ENCODE results near the gene NKX6-2. TPM values are rescaled to one million over a fixed set of nuclear protein-coding genes. Genes with fewer than 3 reads are reported as not detected.

The NKX6-2 gene
- polyA plus RNA-seq, 3 donors from 2014 or later = not detected

GRCh38 chr10:132756591-132756990 lies 29.4 kb downstream of the NKX6-2 start:
- Mint-ChIP-seq H3K27me3 (ENCODE audit: low read depth in 3 of 3) (peaks cover 0 to 3% (median 3%) of the 10 kb centered on the region in 3 donors), H3K4me1 (no peaks in the 10 kb centered on the region), H3K27ac (no peak overlapping the region), H3K9me3 (no peaks in the 10 kb centered on the region), H3K36me3 (peaks cover 5 to 13% (median 8%) of the 10 kb centered on the region in 3 donors), H3K4me3 (no peak overlapping the region)
- no peak for DNase-seq

DNA sequence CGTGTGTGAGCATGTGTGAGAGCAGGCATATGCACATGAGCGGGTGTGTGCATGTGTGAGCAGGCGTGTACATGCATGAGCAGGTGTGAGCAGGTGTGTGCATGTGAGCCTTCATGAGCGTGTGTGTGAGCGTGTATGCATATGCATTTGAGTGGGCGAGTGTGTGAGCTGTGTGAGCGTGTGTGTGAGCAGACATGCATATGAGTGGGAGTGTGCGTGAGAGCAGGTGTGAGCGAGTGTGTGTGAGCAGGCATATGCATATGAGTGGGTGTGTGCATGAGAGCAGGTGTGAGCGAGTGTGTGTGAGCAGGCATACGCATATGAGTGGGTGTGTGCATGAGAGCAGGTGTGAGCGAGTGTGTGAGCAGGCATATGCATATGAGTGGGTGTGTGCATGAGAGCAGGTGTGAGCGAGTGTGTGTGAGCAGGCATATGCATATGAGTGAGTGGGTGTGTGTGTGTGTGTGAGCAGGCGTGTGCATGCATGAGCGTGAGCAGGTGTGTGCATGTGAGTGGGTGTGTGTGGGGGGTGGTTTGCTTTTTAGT lies 30.7 kb downstream of the NKX6-2 start:
- Mint-ChIP-seq H3K9me3 (no peaks in the 10 kb centered on the region), H3K4me1 (no peaks in the 10 kb centered on the region), H3K36me3 (peaks cover 5 to 13% (median 8%) of the 10 kb centered on the region in 3 donors), H3K27ac (no peak overlapping the region), H3K27me3 (ENCODE audit: low read depth in 3 of 3) (peaks cover 0 to 3% (median 0%) of the 10 kb centered on the region in 3 donors), H3K4me3 (no peak overlapping the region)
- no peak for DNase-seq

GRCh38 chr10:132754071-132754470 lies 31.9 kb downstream of the NKX6-2 start:
- Mint-ChIP-seq H3K4me3 (no peak overlapping the region), H3K27me3 (ENCODE audit: low read depth in 3 of 3) (peaks cover 0 to 3% (median 0%) of the 10 kb centered on the region in 3 donors), H3K9me3 (no peaks in the 10 kb centered on the region), H3K27ac (no peak overlapping the region), H3K4me1 (no peaks in the 10 kb centered on the region), H3K36me3 (peaks cover 5 to 13% (median 8%) of the 10 kb centered on the region in 3 donors)
- DNase-seq = no peak

- no peaks in the 10 kb centered on the region for H3K4me1 Mint-ChIP-seq
- H3K9me3 Mint-ChIP-seq = no peaks in the 10 kb centered on the region
- peaks cover 5 to 13% (median 8%) of the 10 kb centered on the region in 3 donors for H3K36me3 Mint-ChIP-seq
- H3K27ac Mint-ChIP-seq = no peak overlapping the region
- H3K27me3 Mint-ChIP-seq (ENCODE audit: low read depth in 3 of 3) = peaks cover 0 to 3% (median 0%) of the 10 kb centered on the region in 3 donors
- H3K4me3 Mint-ChIP-seq = no peak overlapping the region
- DNase-seq = no peak
Observed at GRCh38 chr10:132753596-132753995, 32.4 kb downstream of the NKX6-2 start.

DNA sequence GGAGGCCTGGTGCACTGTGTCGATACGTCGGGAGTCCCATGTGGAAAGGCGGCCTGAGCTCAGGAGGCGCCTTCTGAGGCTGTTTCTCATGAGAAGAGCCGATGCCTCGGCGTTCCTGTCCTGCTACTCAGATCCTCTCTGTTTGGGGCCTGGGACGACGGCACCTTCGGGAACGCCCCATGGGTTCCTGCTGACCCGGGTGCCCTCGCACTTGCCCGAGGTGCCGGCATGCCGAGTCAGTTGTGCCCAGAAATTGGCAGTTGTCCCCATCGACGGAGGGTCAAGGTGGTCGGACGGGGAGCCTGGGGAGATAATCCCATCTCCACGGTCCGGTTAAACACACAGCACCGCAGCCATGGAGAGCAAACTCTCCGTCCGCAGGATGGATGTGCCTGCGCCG lies 33.0 kb downstream of the NKX6-2 start:
- no peak for DNase-seq
- peaks cover 0 to 2% (median 0%) of the 10 kb centered on the region in 6 donors for H3K9me3 Mint-ChIP-seq
- H3K4me3 Mint-ChIP-seq = no peak overlapping the region
- no peaks in the 10 kb centered on the region for H3K4me1 Mint-ChIP-seq
- H3K27ac Mint-ChIP-seq = no peak overlapping the region
- peaks cover 0 to 3% (median 0%) of the 10 kb centered on the region in 3 donors for H3K27me3 Mint-ChIP-seq (ENCODE audit: low read depth in 3 of 3)
- H3K36me3 Mint-ChIP-seq = peaks cover 5 to 13% (median 11%) of the 10 kb centered on the region in 3 donors

DNA sequence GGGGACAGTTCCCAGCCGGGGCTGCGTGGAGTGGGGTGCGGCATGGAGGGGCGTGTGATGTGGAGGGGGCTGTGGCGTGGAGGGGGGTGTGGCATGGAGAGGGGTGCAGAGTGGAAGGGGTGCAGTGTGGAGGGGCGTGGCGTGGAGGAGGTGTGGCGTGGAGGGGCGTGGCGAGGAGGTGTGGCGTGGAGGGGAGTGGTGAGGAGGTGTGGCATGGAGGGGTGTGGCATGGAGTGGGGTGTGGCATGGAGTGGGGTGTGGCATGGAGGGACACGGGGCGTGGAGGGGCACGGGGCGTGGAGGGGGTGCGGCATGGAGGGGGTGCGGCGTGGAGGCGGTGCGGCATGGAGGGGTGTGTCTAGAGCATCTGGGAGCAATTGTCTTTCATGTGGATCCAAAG lies 33.6 kb downstream of the NKX6-2 start:
- no peak overlapping the region for H3K27ac Mint-ChIP-seq

DNA sequence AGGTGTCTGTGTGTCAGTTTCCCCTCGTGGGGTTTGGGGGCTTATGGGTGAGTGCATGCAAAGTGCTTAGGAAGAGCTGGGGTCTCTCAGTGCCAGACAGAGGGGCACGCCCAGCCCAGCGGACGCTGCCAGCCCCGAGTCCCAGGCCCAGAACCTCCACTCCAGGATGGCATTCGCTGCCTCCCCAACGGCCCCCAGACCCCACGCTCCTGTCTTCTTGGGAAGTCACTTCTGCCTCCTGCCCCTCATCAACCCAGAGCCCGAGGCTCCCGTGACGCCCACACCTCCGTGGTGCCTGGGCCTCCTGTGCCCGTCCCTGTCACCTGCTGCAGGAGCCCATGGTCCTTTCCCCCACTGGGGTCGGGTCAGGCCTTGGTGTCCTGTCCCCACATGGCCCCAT lies 35.0 kb downstream of the NKX6-2 start:
- Mint-ChIP-seq H3K4me3 (no peak overlapping the region), H3K36me3 (peaks cover 5 to 11% (median 11%) of the 10 kb centered on the region in 3 donors), H3K27ac (no peak overlapping the region), H3K4me1 (no peaks in the 10 kb centered on the region), H3K9me3 (peaks cover 0 to 2% (median 0%) of the 10 kb centered on the region in 6 donors), H3K27me3 (ENCODE audit: low read depth in 3 of 3) (peaks cover 0 to 3% (median 0%) of the 10 kb centered on the region in 3 donors)
- no peak for DNase-seq

More for the DNA sequence above, 33.6 kb downstream of the NKX6-2 start:
- DNase-seq = no peak
- peaks cover 0 to 2% (median 0%) of the 10 kb centered on the region in 6 donors for H3K9me3 Mint-ChIP-seq
- no peak overlapping the region for H3K4me3 Mint-ChIP-seq
- H3K36me3 Mint-ChIP-seq = peaks cover 5 to 13% (median 11%) of the 10 kb centered on the region in 3 donors
- no peaks in the 10 kb centered on the region for H3K4me1 Mint-ChIP-seq
- peaks cover 0 to 3% (median 0%) of the 10 kb centered on the region in 3 donors for H3K27me3 Mint-ChIP-seq (ENCODE audit: low read depth in 3 of 3)

- peaks cover 0 to 2% (median 0%) of the 10 kb centered on the region in 6 donors for H3K9me3 Mint-ChIP-seq
- DNase-seq = no peak
- no peaks in the 10 kb centered on the region for H3K4me1 Mint-ChIP-seq
- no peak overlapping the region for H3K27ac Mint-ChIP-seq
- no peak overlapping the region for H3K4me3 Mint-ChIP-seq
- peaks cover 0 to 3% (median 0%) of the 10 kb centered on the region in 3 donors for H3K36me3 Mint-ChIP-seq
- H3K27me3 Mint-ChIP-seq (ENCODE audit: low read depth in 3 of 3) = no peaks in the 10 kb centered on the region
Observed at GRCh38 chr10:132749371-132749795, 36.6 kb downstream of the NKX6-2 start.

DNA sequence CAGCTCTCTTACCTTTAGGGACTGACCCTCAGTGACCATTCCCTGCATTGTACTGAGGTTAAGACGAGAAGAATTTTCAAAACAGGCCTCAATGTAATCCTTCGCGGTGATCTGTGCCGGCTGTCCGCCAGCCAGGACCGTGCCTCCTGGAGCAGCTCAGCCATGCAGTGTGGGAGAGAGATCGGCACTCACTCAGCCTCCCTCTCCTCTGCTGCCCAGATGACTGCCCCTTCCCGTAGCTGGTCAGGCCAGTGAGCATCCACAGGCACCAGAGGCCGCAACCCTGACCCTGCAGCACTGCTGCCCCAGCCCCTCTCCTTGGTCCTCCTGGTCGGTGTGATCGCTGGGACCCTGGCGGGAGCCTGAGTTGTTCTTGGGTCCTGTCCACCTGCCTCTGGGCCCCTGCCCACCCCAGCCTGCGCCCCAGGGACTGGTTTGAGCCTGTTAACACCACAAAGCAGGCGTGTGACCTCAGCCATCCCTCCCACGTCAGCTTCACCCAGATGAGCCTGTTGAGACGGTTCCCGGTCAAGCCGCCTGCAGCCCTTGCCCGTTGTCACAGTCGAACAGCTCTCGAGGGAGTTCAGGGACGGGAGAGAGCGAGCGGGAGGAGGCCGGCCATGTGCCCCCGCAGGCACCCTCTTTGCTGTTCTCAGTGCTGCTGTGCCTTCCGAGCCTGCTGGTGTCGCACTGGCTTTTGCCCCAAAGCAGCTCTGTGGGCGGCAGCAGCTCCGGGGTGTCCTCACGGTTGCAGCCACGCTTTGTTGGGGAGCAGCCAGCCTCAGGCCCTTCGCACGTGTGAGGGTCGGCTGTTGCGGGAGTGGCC lies 37.2 kb downstream of the NKX6-2 start:
- DNase-seq = no peak
- Mint-ChIP-seq H3K27ac (no peak overlapping the region), H3K27me3 (ENCODE audit: low read depth in 3 of 3) (no peaks in the 10 kb centered on the region), H3K36me3 (peaks cover 0 to 3% (median 0%) of the 10 kb centered on the region in 3 donors), H3K9me3 (peaks cover 0 to 2% (median 0%) of the 10 kb centered on the region in 6 donors), H3K4me1 (no peaks in the 10 kb centered on the region), H3K4me3 (no peak overlapping the region)

- peaks cover 0 to 2% (median 0%) of the 10 kb centered on the region in 6 donors for H3K9me3 Mint-ChIP-seq
- H3K27me3 Mint-ChIP-seq (ENCODE audit: low read depth in 3 of 3) = no peaks in the 10 kb centered on the region
- peaks cover 0 to 3% (median 0%) of the 10 kb centered on the region in 3 donors for H3K36me3 Mint-ChIP-seq
- no peak overlapping the region for H3K4me3 Mint-ChIP-seq
- no peaks in the 10 kb centered on the region for H3K4me1 Mint-ChIP-seq
- H3K27ac Mint-ChIP-seq = no peak overlapping the region
- no peak for DNase-seq
Observed at GRCh38 chr10:132748135-132748534, 37.8 kb downstream of the NKX6-2 start.

DNA sequence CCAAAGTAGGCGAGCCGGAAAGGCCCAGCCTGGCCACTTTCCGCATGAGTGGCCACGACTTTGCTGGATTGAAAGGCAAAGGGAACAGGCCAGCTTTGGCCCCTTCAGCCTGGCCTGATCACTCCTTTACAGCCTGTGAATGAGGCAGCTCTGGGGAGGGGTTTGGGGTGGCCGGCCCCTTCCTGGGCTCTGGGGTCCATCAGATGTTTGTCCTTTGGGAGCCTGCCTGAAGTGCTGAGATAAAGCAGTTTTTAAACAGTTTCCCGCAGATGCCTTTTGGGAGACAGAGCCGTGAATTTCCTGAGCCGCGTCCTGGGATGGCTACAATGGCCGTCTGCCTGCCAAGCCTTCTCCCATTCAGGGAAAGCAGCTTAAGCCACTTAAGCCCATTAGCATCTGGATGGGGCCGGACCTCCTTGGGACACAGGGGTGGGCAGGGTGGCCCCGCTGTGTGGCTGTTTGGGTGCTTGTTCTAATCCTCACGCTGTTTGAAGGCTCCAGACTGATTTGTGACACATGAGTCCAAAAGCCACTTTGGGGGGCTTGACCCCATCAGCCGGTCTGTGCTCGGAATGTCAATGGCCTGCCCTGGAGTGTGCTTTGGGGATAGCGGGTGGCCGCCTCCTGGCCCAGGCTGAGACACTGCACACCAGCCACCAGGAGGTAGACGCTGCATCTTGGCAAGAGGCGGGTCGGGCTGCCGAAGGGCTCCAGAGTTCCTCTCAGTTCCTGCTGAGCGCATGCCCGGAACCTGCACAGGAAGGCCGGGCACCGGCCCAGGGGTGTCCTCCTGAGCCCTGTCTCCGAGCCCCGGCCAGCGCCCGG lies 38.9 kb downstream of the NKX6-2 start:
- Mint-ChIP-seq H3K27ac (no peak overlapping the region), H3K9me3 (peaks cover 0 to 2% (median 0%) of the 10 kb centered on the region in 6 donors), H3K36me3 (peaks cover 0 to 3% (median 0%) of the 10 kb centered on the region in 3 donors), H3K27me3 (ENCODE audit: low read depth in 3 of 3) (no peaks in the 10 kb centered on the region), H3K4me1 (no peaks in the 10 kb centered on the region), H3K4me3 (no peak overlapping the region)
- no peak for DNase-seq

- Mint-ChIP-seq H3K4me1 (no peaks in the 10 kb centered on the region), H3K27ac (no peak overlapping the region), H3K9me3 (peaks cover 0 to 2% (median 0%) of the 10 kb centered on the region in 6 donors), H3K36me3 (peaks cover 0 to 3% (median 0%) of the 10 kb centered on the region in 3 donors), H3K27me3 (ENCODE audit: low read depth in 3 of 3) (peaks cover 0 to under 1% (median 0%) of the 10 kb centered on the region in 3 donors), H3K4me3 (no peak overlapping the region)
- no peak for DNase-seq
Observed at GRCh38 chr10:132746386-132746785, 39.6 kb downstream of the NKX6-2 start.

DNA sequence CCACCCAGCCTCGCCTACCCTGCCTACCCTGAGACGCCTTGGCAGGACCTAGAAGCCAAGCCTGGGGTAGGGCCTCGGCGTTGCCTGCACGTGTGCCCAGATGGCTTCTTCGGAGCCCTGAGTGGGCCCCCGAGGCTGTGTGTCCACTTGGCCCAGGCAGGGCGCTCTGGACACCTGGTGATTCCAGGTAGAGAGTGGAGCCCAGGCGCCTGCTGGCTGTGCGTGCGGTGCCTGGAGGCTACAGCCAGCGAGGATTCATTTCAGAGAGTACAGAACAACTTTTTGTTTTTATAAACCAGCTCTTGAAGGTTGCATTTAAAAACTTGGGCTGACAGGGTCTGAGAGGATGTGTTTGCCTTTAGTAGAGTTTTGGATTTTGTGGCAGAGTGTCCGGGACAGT lies 40.0 kb downstream of the NKX6-2 start:
- peaks cover 0 to 3% (median 0%) of the 10 kb centered on the region in 3 donors for H3K36me3 Mint-ChIP-seq
- peaks cover 0 to 2% (median 0%) of the 10 kb centered on the region in 6 donors for H3K9me3 Mint-ChIP-seq
- H3K27ac Mint-ChIP-seq = no peak overlapping the region
- H3K27me3 Mint-ChIP-seq (ENCODE audit: low read depth in 3 of 3) = peaks cover 0 to 1% (median 0%) of the 10 kb centered on the region in 3 donors
- no peak overlapping the region for H3K4me3 Mint-ChIP-seq
- no peak for DNase-seq
- H3K4me1 Mint-ChIP-seq = no peaks in the 10 kb centered on the region
